Activated CD8-positive, alpha-beta T cell treated with anti-CD3 and anti-CD28 coated beads for 36 hours (primary cell): Measurements from ENCODE around the gene SNCB. TPM values are rescaled to one million over a fixed set of nuclear protein-coding genes. Genes with fewer than 3 reads are reported as not detected.

Source experiments
- ATAC-seq: fragments of 200-7000 bp; cut with Tn5 transposase; one replicate; pipeline ENCODE4 v1.10.0; 2021; ENCODE audit warnings: mild to moderate bottlenecking, moderate library complexity
- CTCF ChIA-PET: fragments of 350-600 bp; sonication (Branson Sonifier 250); formaldehyde crosslinking; loops from one replicate; lab custom pipeline; 2021; ENCODE audit warnings: antibody characterized with exemption; lab: Charles Lee
- POLR2A ChIA-PET: fragments of 350-600 bp; sonication (Branson Sonifier 250); formaldehyde crosslinking; loops from one replicate; lab custom pipeline; 2021; ENCODE audit warnings: antibody characterized with exemption; lab: Charles Lee
- DNase-seq: peaks from one replicate; pipeline ENCODE4 v3.0.0-alpha.2; 2020
- H3K27ac Mint-ChIP-seq: one replicate; pipeline ENCODE4 v1.8.0; 2021; ENCODE audit warnings: mild to moderate bottlenecking, mixed read lengths
- H3K27me3 Mint-ChIP-seq: one replicate; pipeline ENCODE4 v1.8.0; 2021; ENCODE audit warnings: mixed read lengths
- H3K36me3 Mint-ChIP-seq: one replicate; pipeline ENCODE4 v1.8.0; 2021; ENCODE audit warnings: low read depth, mixed read lengths
- H3K4me1 Mint-ChIP-seq: one replicate; pipeline ENCODE4 v1.8.0; 2021; ENCODE audit warnings: low read depth, mixed read lengths
- H3K4me3 Mint-ChIP-seq: one replicate; pipeline ENCODE4 v1.8.0; 2021; ENCODE audit warnings: mild to moderate bottlenecking, moderate library complexity, mixed read lengths
- H3K9me3 Mint-ChIP-seq: one replicate; pipeline ENCODE4 v1.8.0; 2021; ENCODE audit warnings: mixed read lengths
- intact Hi-C: fragments of 100-400 bp; cut with micrococcal nuclease; formaldehyde crosslinking; loops from one replicate; pipeline ENCODE4 v1.10.0; 2022
- total RNA-seq, 2 experiments: library from RNA; stranded (reverse); gene quantifications; one replicate each; pipeline ENCODE4 v1.2.3, GENCODE V29; 2021
- TF ChIP-seq, protein P1 (sequence below): fragments of 200-600 bp; IDR thresholded peaks from one replicate; pipeline ENCODE4 v1.8.0; 2022; ENCODE audit warnings: antibody characterized with exemption, mild to moderate bottlenecking

The SNCB gene
- total RNA-seq, 2 experiments from 2014 or later, result 0.69 to 0.79 TPM

DNA sequence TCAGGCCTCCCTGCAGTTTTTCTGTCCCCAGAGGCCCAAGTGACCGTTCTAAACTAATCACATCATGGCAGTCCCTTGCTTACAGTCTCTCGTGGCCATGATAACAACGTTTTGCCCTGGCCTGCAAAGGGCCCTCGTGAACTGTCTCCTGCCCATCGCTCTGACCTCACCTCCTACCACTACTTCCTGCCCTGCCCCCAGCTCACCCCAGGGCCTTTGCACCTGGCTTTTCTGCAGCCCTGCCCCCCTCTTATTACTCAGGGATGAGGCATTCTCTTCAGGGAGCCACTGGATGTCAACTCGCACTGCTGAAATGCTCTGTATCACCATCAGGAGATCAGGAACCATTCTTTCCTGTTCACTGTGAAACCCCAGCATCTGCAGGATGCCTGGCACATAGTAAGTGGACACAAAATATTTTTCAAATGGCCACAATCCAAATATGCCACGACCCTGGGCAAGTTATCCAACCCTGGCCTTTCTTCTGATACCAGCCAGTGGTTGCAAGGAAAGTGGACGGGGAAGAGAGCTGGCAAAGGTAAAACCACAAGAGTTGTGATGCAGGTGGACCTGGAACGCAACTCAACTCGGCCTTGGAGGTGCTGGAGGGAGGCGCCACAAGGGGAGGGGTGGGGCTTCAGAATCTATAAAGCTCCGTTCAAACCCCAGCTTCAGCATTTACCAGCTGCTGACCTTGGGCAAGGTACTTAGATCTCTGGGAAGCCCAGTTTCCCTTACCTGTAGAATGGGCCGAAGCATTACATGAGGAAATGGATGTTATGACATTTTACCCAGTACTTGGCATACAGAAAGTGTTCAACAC lies 1.7 kb downstream of the SNCB start:
- intact Hi-C loops, result no loop called here
- ATAC-seq (no peak), DNase-seq (no peak)
- H3K4me1 Mint-ChIP-seq, result peaks cover 14% of the 10 kb centered on the region
- CTCF ChIA-PET, result no interaction called here
- peaks cover 57% of the 10 kb centered on the region for H3K27me3 Mint-ChIP-seq
- TF ChIP-seq, protein P1, sequence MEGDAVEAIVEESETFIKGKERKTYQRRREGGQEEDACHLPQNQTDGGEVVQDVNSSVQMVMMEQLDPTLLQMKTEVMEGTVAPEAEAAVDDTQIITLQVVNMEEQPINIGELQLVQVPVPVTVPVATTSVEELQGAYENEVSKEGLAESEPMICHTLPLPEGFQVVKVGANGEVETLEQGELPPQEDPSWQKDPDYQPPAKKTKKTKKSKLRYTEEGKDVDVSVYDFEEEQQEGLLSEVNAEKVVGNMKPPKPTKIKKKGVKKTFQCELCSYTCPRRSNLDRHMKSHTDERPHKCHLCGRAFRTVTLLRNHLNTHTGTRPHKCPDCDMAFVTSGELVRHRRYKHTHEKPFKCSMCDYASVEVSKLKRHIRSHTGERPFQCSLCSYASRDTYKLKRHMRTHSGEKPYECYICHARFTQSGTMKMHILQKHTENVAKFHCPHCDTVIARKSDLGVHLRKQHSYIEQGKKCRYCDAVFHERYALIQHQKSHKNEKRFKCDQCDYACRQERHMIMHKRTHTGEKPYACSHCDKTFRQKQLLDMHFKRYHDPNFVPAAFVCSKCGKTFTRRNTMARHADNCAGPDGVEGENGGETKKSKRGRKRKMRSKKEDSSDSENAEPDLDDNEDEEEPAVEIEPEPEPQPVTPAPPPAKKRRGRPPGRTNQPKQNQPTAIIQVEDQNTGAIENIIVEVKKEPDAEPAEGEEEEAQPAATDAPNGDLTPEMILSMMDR, result no peak
- POLR2A ChIA-PET, result no interaction called here
- peak overlapping the region; percentile 13 for H3K4me3 Mint-ChIP-seq
- H3K36me3 Mint-ChIP-seq, result no peaks in the 10 kb centered on the region
- H3K27ac Mint-ChIP-seq, result no peak overlapping the region
- H3K9me3 Mint-ChIP-seq, result no peaks in the 10 kb centered on the region

DNA sequence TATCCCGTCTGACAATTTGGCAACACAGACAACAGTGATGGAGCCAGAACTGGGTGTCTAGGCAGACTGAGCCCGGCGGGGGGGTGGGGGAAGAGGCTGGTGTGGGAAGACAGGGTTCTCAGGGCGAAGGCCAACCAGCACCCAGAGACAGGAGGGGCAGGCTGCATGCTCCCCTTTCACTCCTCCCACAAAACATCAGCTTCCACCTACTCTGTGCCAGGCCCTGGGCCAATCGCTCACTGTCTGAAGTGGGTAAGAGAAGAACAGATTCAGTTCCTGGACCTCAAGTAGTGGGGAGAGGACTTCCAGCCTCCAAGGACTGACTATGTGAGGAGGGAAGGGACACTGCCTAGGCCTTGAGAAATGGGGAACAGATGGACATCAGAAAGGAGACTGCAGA lies 2.8 kb downstream of the SNCB start:
- ChIA-PET POLR2A (no interaction called here), CTCF (no interaction called here)
- Mint-ChIP-seq H3K9me3 (no peaks in the 10 kb centered on the region), H3K27me3 (peaks cover 52% of the 10 kb centered on the region), H3K36me3 (no peaks in the 10 kb centered on the region), H3K4me1 (peaks cover 12% of the 10 kb centered on the region), H3K4me3 (no peak overlapping the region), H3K27ac (no peak overlapping the region)
- intact Hi-C loops, result no loop called here
- TF ChIP-seq, protein P1, result no peak
- DNase-seq, result no peak
- no peak for ATAC-seq

DNA sequence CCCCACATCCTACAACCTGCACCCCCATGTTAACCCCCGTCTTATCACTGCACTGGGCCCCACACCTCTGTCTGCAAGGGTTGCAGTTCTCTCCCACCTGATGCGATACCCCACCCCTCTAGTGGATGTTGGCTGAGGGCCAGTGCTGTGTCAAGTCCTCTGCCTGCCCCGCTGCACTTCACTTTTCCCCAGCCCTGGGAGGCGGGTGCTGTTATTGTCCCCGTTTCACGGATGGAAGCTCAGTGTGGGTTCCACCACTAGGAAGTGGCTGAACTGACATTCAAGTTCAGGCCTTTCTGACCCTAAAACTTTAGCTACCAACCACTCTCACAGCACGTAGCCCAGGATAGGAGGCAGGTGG lies 3.5 kb downstream of the SNCB start:
- H3K4me1 Mint-ChIP-seq, result peaks cover 12% of the 10 kb centered on the region
- no peaks in the 10 kb centered on the region for H3K36me3 Mint-ChIP-seq
- no peak overlapping the region for H3K4me3 Mint-ChIP-seq
- POLR2A ChIA-PET, result no interaction called here
- H3K27me3 Mint-ChIP-seq, result peaks cover 55% of the 10 kb centered on the region
- intact Hi-C loops, result no loop called here
- no peaks in the 10 kb centered on the region for H3K9me3 Mint-ChIP-seq
- DNase-seq (no peak), ATAC-seq (no peak)
- TF ChIP-seq, protein P1, result no peak
- H3K27ac Mint-ChIP-seq, result no peak overlapping the region
- CTCF ChIA-PET, result no interaction called here

DNA sequence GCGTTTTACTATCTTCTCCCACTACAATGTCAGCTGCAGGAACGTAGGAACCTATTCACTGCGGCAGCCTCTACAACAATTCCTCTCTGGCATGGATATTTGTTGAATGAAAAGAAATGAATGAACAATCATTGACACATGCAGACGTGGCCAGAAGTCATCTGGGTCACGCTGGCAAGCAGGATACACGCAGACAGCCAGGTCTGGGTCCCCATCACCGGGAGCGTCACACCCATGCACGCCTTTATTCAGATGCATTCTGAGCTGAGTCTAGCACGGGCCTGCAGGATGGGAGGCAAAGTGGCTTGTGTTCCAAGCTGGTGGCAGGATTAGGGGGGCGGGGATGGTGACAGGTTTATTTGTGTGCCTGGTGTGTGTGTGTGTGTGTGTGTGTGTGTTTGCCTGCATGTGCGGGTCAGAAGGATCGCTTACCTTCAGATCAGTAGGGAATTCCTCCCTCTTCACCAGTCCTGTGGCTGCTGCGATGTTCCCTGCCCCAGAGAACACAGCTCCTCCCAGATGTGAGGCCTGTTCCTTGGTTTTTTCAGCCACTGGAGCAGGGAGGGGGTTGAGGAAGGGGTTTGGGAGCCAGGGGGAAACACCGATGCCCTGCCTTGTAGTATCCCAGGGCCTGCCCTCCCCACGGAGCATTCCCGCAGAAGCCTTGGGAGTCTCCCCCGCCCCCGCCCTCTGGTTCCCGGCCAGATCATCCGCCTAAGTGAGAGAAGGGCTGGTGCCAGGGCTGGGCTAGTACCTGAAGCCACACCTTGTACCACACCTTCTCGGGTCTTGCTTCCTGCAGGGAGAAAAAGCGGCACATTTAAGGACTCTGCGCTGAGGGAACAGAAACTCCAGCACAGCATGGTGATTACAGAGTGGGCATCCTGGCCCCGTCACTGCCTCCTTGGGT lies 4.1 kb downstream of the SNCB start:
- Mint-ChIP-seq H3K27me3 (peaks cover 51% of the 10 kb centered on the region), H3K4me1 (peaks cover 12% of the 10 kb centered on the region), H3K27ac (no peak overlapping the region), H3K36me3 (no peaks in the 10 kb centered on the region), H3K4me3 (no peak overlapping the region), H3K9me3 (no peaks in the 10 kb centered on the region)
- intact Hi-C loops, result no loop called here
- DNase-seq (no peak), ATAC-seq (no peak)
- ChIA-PET POLR2A (no interaction called here), CTCF (interaction anchor here (0.9 kb wide), 1 partner anchor 35 kb away, joined by 3 read pairs; no protein-coding TSS in a partner anchor)
- TF ChIP-seq, protein P1, result no peak

DNA sequence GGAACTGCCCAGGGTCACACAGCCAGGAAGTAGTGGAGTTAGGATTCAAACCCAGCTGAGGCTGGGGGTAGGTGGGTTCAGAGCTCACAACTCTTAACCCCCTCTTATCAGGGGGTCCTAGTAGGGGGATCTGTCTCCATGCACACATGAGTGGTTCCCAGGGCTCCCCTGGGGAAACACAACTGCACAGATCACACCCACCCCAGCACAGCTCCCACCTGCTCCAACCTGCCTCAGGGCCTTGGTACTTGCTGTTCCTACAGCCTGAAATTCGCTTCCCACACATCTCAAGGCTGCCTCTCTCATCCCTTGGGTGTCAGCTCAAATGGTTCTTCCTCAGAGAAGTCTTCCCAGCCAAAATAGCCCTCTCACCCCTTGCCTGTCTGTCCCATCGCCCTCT lies 4.8 kb downstream of the SNCB start:
- intact Hi-C loops, result no loop called here
- no peak for DNase-seq
- Mint-ChIP-seq H3K4me3 (no peak overlapping the region), H3K4me1 (peaks cover 11% of the 10 kb centered on the region), H3K27me3 (peaks cover 49% of the 10 kb centered on the region), H3K9me3 (no peaks in the 10 kb centered on the region), H3K36me3 (no peaks in the 10 kb centered on the region), H3K27ac (no peak overlapping the region)
- ChIA-PET POLR2A (no interaction called here), CTCF (interaction anchor here (0.9 to 1.0 kb wide), 2 partner anchors 35 to 52 kb away, joined by 3 read pairs; no protein-coding TSS in a partner anchor)
- no peak for ATAC-seq
- TF ChIP-seq, protein P1, result no peak
